H4 (cell line): Measurements from ENCODE around the gene PSPC1. TPM values are rescaled to one million over a fixed set of nuclear protein-coding genes. Genes with fewer than 3 reads are reported as not detected.

Experiments
- DNase-seq: peaks from one replicate; pipeline ENCODE4 v3.0.0-alpha.2; 2015; ENCODE audit warnings: low spot score
- total RNA-seq: library from RNA; depleted of rRNA; stranded (reverse); fragments of >200 nt; shearing (Covaris generic); gene quantifications from 2 replicates; pipeline ENCODE4 v1.2.3, GENCODE V29; 2014; rRNA removed

PSPC1 gene
- total RNA-seq, 1 experiment from 2014 or later: 27.6 TPM

DNA sequence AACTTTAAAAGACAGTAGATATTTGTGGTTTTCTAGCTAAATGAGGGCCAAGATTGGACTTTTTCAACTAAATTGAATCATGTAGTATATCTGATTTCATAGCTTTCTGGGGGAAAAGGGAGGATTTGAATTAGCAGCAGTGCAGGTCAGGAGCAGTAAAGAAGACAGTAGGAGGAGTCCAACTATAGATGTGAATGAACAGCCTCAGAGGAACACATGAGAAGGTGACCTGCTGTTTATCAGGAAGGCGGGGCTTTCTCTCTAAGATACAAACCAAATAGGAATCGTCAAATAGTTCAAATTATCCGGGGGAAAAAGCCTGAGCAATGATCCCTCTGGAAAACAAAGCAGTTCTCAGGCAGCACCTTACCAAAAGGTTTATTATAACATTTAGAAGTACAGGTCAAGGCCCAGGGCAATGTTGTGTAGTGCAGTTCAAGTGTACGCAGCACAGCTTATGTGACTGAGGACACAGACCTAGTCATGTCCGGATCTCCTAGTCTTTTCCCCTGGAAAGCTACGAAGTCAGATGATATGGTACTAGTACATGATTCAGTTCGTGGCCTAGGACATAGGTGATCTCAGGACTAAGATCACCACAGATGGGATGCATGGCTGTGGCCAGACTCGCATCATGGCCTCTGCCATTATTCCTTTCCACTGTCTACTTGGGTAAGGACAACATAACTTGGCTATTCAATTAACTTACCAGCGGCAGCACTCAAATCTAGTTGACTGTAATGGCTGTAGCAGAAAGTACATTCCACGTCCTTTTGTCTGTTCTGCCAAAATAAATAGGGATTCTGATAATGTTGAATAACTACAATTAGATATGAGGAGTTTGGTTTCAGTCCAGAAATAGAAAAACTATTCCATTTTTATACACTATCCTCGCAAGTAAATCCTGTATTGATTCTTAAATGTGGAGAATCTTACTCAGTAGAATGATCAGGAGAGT lies 109.0 kb downstream of the PSPC1 start:
- no peak for DNase-seq

GRCh38 chr13:19672990-19673389 lies 109.8 kb downstream of the PSPC1 start:
- no peak for DNase-seq

- DNase-seq: no peak
Observed at GRCh38 chr13:19670147-19670546, 112.6 kb downstream of the PSPC1 start.

DNA sequence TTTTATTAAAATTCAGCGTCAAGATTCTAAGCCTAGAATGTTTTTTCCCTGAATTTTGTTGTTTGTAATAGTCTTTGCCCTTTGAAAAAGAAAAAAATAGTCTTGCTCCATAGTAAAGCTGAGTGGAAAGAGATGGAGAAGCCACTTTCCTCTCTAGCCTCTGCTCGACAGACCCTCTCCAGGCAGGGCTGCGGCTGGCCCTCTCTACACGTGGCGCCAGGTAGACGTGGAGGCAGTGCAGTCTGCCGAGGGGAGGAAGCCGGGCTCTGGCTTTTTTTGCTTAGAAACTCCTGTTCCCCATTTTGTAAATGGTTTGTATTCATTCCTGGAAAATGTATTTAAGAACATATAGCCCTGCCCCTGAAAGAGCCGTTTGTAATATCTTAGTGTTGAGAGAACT lies 114.0 kb downstream of the PSPC1 start:
- DNase-seq: no peak

GRCh38 chr13:19665427-19665859 lies 117.3 kb downstream of the PSPC1 start:
- no peak for DNase-seq

- no peak for DNase-seq
Observed at GRCh38 chr13:19664481-19665230, 118.1 kb downstream of the PSPC1 start.

- DNase-seq: no peak
Observed at GRCh38 chr13:19663416-19663979, 119.2 kb downstream of the PSPC1 start.

- DNase-seq: no peak
Observed at GRCh38 chr13:19661561-19661960, 121.2 kb downstream of the PSPC1 start.

GRCh38 chr13:19661126-19661525 lies 121.6 kb downstream of the PSPC1 start:
- DNase-seq: no peak

- DNase-seq: no peak
Observed at GRCh38 chr13:19658831-19659230, 123.9 kb downstream of the PSPC1 start.

- DNase-seq: no peak
Observed at GRCh38 chr13:19657872-19658591, 124.7 kb downstream of the PSPC1 start.

Other genes starting within 250 kb of the PSPC1 start
- gene TPTE2, start 221.4 kb downstream of the PSPC1 start, total RNA-seq: not detected in 2 replicates
- 4.8 and 5.7 TPM in 2 replicates for gene MPHOSPH8, start 149.3 kb downstream of the PSPC1 start, total RNA-seq
- gene ZMYM5, start 80.7 kb upstream of the PSPC1 start, total RNA-seq: 6.8 and 9.0 TPM in 2 replicates
- gene ZMYM2, start 175.8 kb upstream of the PSPC1 start, total RNA-seq: 24.1 and 37.3 TPM in 2 replicates